ENCODE data around the gene PDE4B. TPM values are rescaled to one million over a fixed set of nuclear protein-coding genes. Genes with fewer than 3 reads are reported as not detected.
A peak's percentile ranks its signal among the peaks of the same experiment; 100 is the strongest.

The PDE4B gene
- total and polyA plus RNA-seq, 10 of the 15 experiments (the other 5 are each of a cell fraction or from before 2014, with no cell fraction given), result 3.0 to 13.2 (median 5.7) TPM

- TF ChIP-seq RFX5 (IDR thresholded peaks at IDR 0.05; ENCODE audit: low read depth, low read length) (no peak), USF2 (IDR thresholded peaks at IDR 0.05; ENCODE audit: borderline replicate concordance, low read depth, low read length) (no peak), POU2F2 (IDR thresholded peaks at IDR 0.05; ENCODE audit: borderline replicate concordance, low read depth, low read length) (peak; percentile 91; the same call in 2 of the 3 replicates), MEF2A (IDR thresholded peaks at IDR 0.05; ENCODE audit: insufficient read depth, low read depth, low read length) (peak; percentile 86; the same call in 1 of the 2 replicates), POLR2AphosphoS5 (IDR thresholded peaks at IDR 0.05; ENCODE audit: low read length) (no peak)
Measured at GRCh38 chr1:66380452-66381212, 587.9 kb downstream of the PDE4B start (continued).

GRCh38 chr1:66381621-66382275 is 589.1 kb downstream of the PDE4B start:
- Histone ChIP-seq H3K27me3 (replicated peaks in 1 of 2; ENCODE audit: control insufficient read depth in 2 of 2, insufficient read depth in 2 of 2, low read length in 1 of 2) (no peaks in the 10 kb centered on the region), H2AFZ (ENCODE audit: control insufficient read depth, low read depth, low read length) (no peak overlapping the region), H4K20me1 (ENCODE audit: control insufficient read depth, insufficient read depth) (no peaks in the 10 kb centered on the region), H3K9me3 (replicated peaks; ENCODE audit: control insufficient read depth, insufficient read depth, low read length) (peaks cover 26% of the 10 kb centered on the region), H3K4me1 (ENCODE audit: control insufficient read depth, insufficient read depth, low read length) (peaks cover 28% of the 10 kb centered on the region), H3K79me2 (ENCODE audit: control insufficient read depth, insufficient read depth, low read length) (no peaks in the 10 kb centered on the region), H3K27ac (ENCODE audit: control insufficient read depth, insufficient read depth) (peak overlapping the region; percentile 83), H3K4me3 (no peak overlapping the region), H3K36me3 (ENCODE audit: control insufficient read depth in 2 of 2, insufficient read depth in 2 of 2, low read length in 1 of 2) (no peaks in the 10 kb centered on the region; a peak in 2 of 4 replicates), H3K4me2 (ENCODE audit: control insufficient read depth, insufficient read depth) (no peak overlapping the region), H3K9ac (ENCODE audit: control insufficient read depth, insufficient read depth, low read length) (no peak overlapping the region)
- ATAC-seq, result peak; percentile 16
- DNase-seq (ENCODE audit: low read depth, low spot score), result no peak
- SMC1A ChIA-PET (ENCODE audit: uncharacterized antibody, unreplicated experiment), result interaction anchor here (0.7 to 11.2 kb wide), 18 partner anchors 8 to 130 kb away, joined by 3 to 253 read pairs (median 6); no protein-coding TSS in a partner anchor
- FAIRE-seq, result no peak
- TF ChIP-seq REST (IDR thresholded peaks at IDR 0.05; ENCODE audit: low read depth, low read length) (no peak), SMC3 (IDR thresholded peaks at IDR 0.05; ENCODE audit: borderline replicate concordance, low read length) (no peak)
- intact Hi-C loops (cut with micrococcal nuclease; ENCODE audit: unreplicated experiment), result no loop called here
- in situ Hi-C loops (cut with MboI), result loop anchor here (25.0 kb wide), 2 partner anchors 556 to 781 kb away; partner anchors contain the start of gene IL23R
- POLR2A ChIA-PET, result interaction anchor here (0.9 to 3.2 kb wide), 4 partner anchors 10 to 39 kb away, joined by 3 to 19 read pairs (median 6); no protein-coding TSS in a partner anchor
- WGBS (ENCODE audit: insufficient coverage, insufficient replicate concordance, low lambda C conversion rate, missing lambda C conversion rate), result 72% methylated on average over 9 of the region's 9 CpGs
- CTCF ChIA-PET, result interaction anchor here (0.8 to 24.3 kb wide), 10 partner anchors 8 to 63 kb away, joined by 3 to 396 read pairs (median 7); no protein-coding TSS in a partner anchor
- BruUV-seq (replicated peaks), result no TSS peak
- RAD21 ChIA-PET (ENCODE audit: unreplicated experiment), result interaction anchor here (1.0 to 3.5 kb wide), 14 partner anchors 11 to 101 kb away, joined by 3 to 29 read pairs (median 10); no protein-coding TSS in a partner anchor

Data from GM12878 (cell line).